ENCODE data around the gene PRKAB2.

- TF ChIP-seq CTCF (conservative IDR thresholded peaks at IDR 0.05 in 1 of 2, IDR thresholded peaks at IDR 0.05 in 1 of 2; ENCODE audit: extremely low read depth in 1 of 2, insufficient read depth in 1 of 2, low read depth in 1 of 2, low read length in 2 of 2), result no peak
- no peak for TF ChIP-seq EZH2 (IDR thresholded peaks at IDR 0.05; ENCODE audit: borderline replicate concordance, low read length)
Observed at GRCh38 chr1:147110872-147111271, 61.4 kb downstream of the PRKAB2 start.
